IMR-90 (cell line): ENCODE data around the gene SLC29A2. TPM values are rescaled to one million over a fixed set of nuclear protein-coding genes. Genes with fewer than 3 reads are reported as not detected.

ENCODE experiments used
- RFX5 ChIP-seq: IDR thresholded peaks from 2 replicates; pipeline ENCODE4 v1.8.0; 2012; ENCODE audit warnings: low read depth, mild to moderate bottlenecking, low read length, moderate library complexity
- SMC3 ChIP-seq: fragments of 150-350 bp; IDR thresholded peaks from 2 replicates; pipeline ENCODE4 v1.6.1; 2016; ENCODE audit warnings: low read depth, mild to moderate bottlenecking, antibody characterized with exemption, low read length, moderate library complexity
- polyA plus RNA-seq, 3 experiments: library from polyadenylated mRNA; depleted of rRNA; stranded (reverse); fragments of >200 nt; gene quantifications; 2 replicates each; pipeline ENCODE4 v1.2.3, GENCODE V29; 2012; ENCODE audit warnings: low replicate concordance in 1 of 3
- total RNA-seq: library from RNA; depleted of rRNA; stranded (reverse); fragments of >200 nt; gene quantifications from 2 replicates; pipeline ENCODE4 v1.2.3, GENCODE V29; 2012
- TF ChIP-seq, protein P1 (sequence below): fragments of 150-350 bp; IDR thresholded peaks from 2 replicates; pipeline ENCODE4 v1.6.1; 2017; ENCODE audit warnings: mild to moderate bottlenecking, antibody characterized with exemption, low read length, low read depth

SLC29A2 gene
- total and polyA plus RNA-seq, 2 of the 4 experiments (the other 2 are of a cell fraction): under 0.01 to 1.2 TPM

DNA sequence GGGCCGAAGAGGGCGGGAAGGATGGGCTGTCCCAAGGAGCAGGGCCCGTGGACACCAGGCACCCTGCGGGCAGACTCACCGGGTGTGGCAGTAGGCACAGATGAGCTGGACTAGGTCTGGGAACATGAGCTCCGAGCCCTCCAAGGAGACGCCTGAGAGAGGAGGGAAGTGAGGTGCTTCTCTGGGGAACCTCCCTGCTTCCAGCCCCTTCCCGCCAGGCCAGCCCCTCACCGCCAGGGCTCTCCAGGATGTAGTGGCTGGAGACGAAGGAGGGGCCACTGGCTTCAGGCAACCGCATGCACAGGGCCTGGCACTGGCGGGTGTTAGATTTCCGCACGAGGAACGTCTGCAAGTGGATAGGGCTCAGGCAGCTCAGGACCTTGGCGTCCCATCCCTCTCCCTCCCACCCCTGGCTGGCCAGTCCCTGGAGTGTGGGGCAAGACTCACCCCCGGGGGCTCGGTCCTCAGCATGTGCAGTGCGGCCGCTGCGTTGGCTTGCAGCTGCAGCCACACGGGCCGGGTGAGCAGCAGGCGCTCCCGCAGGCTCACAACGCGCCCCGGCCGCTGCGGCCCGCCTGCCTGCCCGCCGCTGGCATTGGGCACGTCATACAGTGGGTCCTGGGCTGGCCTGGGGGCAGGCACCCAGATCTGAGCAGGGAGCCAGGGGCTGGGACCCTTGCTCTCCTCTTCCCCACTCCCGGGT lies 35.9 kb downstream of the SLC29A2 start (continued):
- TF ChIP-seq, protein P1, sequence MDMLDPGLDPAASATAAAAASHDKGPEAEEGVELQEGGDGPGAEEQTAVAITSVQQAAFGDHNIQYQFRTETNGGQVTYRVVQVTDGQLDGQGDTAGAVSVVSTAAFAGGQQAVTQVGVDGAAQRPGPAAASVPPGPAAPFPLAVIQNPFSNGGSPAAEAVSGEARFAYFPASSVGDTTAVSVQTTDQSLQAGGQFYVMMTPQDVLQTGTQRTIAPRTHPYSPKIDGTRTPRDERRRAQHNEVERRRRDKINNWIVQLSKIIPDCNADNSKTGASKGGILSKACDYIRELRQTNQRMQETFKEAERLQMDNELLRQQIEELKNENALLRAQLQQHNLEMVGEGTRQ: 0 out of 2 replicates have a peak, but pooled peaks have one; percentile 6
- TF ChIP-seq SMC3: no peak
- no peak for TF ChIP-seq RFX5
